ENCODE data around the gene MARK3. TPM values are rescaled to one million over a fixed set of nuclear protein-coding genes. Genes with fewer than 3 reads are reported as not detected.

MARK3 gene
- total RNA-seq, 1 experiment from 2014 or later: 81.9 TPM

DNA sequence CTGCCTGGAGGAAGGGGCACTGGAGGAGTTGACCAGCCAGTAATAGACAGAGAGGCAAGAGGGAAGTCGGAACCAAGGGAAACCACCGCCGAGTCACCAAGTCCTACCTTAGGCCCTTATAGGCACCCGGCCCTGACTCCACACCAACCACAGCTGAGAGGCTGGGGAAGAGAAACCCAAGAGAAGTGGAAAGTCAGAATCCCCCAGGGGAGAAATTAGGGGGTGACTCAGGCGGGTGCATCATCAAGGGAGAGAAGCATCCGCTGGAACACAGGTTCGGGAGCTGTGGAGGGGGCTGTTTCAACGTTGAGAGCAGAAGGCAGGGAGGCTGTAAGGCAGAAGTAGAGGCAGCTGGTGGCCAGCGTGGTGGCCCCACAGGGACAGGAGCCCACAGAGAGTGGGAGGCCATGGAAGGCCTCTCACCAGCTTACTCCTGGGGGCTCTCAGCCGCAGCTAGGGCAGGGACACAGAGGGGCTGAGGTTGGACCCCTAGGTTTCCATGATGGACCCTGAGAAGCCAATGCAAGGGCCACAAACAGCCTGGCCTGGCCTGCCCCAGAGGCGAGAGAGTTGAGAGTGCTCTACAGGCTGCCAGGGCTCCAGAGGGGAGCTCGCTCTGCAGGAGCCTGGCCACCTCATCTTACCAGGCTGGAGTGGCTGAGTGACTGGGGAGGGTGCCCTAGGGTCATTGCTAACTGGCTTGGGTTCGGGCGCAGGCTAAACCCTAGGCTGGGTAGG, 142.4 kb downstream of the MARK3 start:
- no peak overlapping the region for H2BK20ac ChIP-seq (ENCODE audit: low read depth, low read length, poor library complexity, severe bottlenecking)
- no peak overlapping the region for H3K4ac ChIP-seq (ENCODE audit: low read depth, low read length)
- TF ChIP-seq, protein P1, sequence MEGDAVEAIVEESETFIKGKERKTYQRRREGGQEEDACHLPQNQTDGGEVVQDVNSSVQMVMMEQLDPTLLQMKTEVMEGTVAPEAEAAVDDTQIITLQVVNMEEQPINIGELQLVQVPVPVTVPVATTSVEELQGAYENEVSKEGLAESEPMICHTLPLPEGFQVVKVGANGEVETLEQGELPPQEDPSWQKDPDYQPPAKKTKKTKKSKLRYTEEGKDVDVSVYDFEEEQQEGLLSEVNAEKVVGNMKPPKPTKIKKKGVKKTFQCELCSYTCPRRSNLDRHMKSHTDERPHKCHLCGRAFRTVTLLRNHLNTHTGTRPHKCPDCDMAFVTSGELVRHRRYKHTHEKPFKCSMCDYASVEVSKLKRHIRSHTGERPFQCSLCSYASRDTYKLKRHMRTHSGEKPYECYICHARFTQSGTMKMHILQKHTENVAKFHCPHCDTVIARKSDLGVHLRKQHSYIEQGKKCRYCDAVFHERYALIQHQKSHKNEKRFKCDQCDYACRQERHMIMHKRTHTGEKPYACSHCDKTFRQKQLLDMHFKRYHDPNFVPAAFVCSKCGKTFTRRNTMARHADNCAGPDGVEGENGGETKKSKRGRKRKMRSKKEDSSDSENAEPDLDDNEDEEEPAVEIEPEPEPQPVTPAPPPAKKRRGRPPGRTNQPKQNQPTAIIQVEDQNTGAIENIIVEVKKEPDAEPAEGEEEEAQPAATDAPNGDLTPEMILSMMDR (conservative IDR thresholded peaks at IDR 0.05): no peak
- Mint-ChIP-seq H3K27me3 (ENCODE audit: low read depth) (peaks cover 35% of the 10 kb centered on the region), H3K4me1 (peaks cover 18 to 41% of the 10 kb centered on the region in 2 experiments), H3K4me3 (peak overlapping the region; percentile 62 to 91), H3K36me3 (ENCODE audit: insufficient read depth in 1 of 3, low read depth in 3 of 3) (peaks cover 1 to 8% (median 4%) of the 10 kb centered on the region in 3 experiments; a peak in 5 of 7 replicates), H3K27ac (peak overlapping the region in 2 of 3 experiments; percentile 28 to 44; a peak in 3 of 7 replicates), H3K9me3 (peaks cover 4 to 5% of the 10 kb centered on the region in 2 experiments; a peak in 4 of 5 replicates)
- no CpG with 5 or more reads among the region's 14 CpGs for WGBS (ENCODE audit: extremely low coverage, insufficient read length, low lambda C conversion rate)
- no peak overlapping the region for H3T11ph ChIP-seq (ENCODE audit: low read length)
- no peak overlapping the region for H3K14ac ChIP-seq (ENCODE audit: insufficient read depth, low read length)
- H4K5ac ChIP-seq (ENCODE audit: insufficient read length, low read depth, low read length): no peak overlapping the region
- no peak overlapping the region for H2AFZ ChIP-seq (ENCODE audit: low read length)
- peaks cover 13% of the 10 kb centered on the region for H3K79me1 ChIP-seq (ENCODE audit: insufficient read depth, low read depth, low read length, poor library complexity, severe bottlenecking)
- no peak overlapping the region for H2BK15ac ChIP-seq (ENCODE audit: low read depth, low read length)
- H3K56ac ChIP-seq (ENCODE audit: insufficient read length, low read depth, low read length): no peak overlapping the region
- H3K27ac ChIP-seq (ENCODE audit: insufficient read length, low read depth, low read length): no peak overlapping the region
- peaks cover 7% of the 10 kb centered on the region; the same call in 1 of the 2 replicates for H3K27me3 ChIP-seq (ENCODE audit: insufficient read depth, low read length)
- H2BK120ac ChIP-seq (ENCODE audit: low read depth, low read length, poor library complexity, severe bottlenecking): no peak overlapping the region
- H4K20me1 ChIP-seq (ENCODE audit: control insufficient read depth, insufficient read depth, insufficient read length): peaks cover 4% of the 10 kb centered on the region
- no peak overlapping the region for H3K9ac ChIP-seq (ENCODE audit: extremely low read depth, insufficient read length, low read length)
- H3K23ac ChIP-seq (ENCODE audit: insufficient read length, low read depth, low read length): no peak overlapping the region
- H4K8ac ChIP-seq (replicated peaks; ENCODE audit: insufficient read length, low read depth, low read length): no peak overlapping the region
- no peak overlapping the region for H2AK5ac ChIP-seq (ENCODE audit: insufficient read length, low read length)
- no peak overlapping the region for H2BK12ac ChIP-seq (ENCODE audit: insufficient read length, low read depth, low read length)
- H3K9me3 ChIP-seq (ENCODE audit: control insufficient read depth, low read depth, low read length): no peaks in the 10 kb centered on the region
- no peak overlapping the region for H3K18ac ChIP-seq (ENCODE audit: insufficient read length, low read depth, low read length)
- H2BK5ac ChIP-seq (ENCODE audit: insufficient read length, low read length): no peak overlapping the region
- no peaks in the 10 kb centered on the region; the same call in 1 of the 2 replicates for H3K4me1 ChIP-seq (ENCODE audit: insufficient read depth, low read length)
- H3K79me2 ChIP-seq (ENCODE audit: insufficient read depth, low read length): peaks cover 10% of the 10 kb centered on the region; the same call in 1 of the 2 replicates
- DNase-seq: no peak
- peaks cover 14% of the 10 kb centered on the region for H3K23me2 ChIP-seq (ENCODE audit: insufficient read length, low read depth, low read length, poor library complexity, severe bottlenecking)
- no peak overlapping the region for H3K4me2 ChIP-seq (ENCODE audit: insufficient read depth, insufficient read length, low read length)
- no peak overlapping the region for H4K91ac ChIP-seq (ENCODE audit: insufficient read length, low read depth, low read length)

All from H9 (cell line).